DND-41 (cell line): ENCODE data around the gene PADI2.

Experiments used
- ATAC-seq: fragments of 200-7000 bp; cut with Tn5 transposase; 3 replicates; pipeline ENCODE4 v1.9.1; 2021; ENCODE audit warnings: low read depth; ENCODE audit not compliant: insufficient read depth
- DNase-seq: peaks from one replicate; pipeline ENCODE4 v3.0.0-alpha.2; 2020
- H2AFZ ChIP-seq: 2 replicates; pipeline ENCODE4 v1.6.0; 2012; ENCODE audit warnings: low read depth, low read length
- H3K27ac ChIP-seq: 2 replicates; pipeline ENCODE4 v1.5.1; 2012; ENCODE audit warnings: low read length, inconsistent platforms
- H3K27me3 ChIP-seq: fragments of 200-600 bp; sonication (generic); 2 replicates; pipeline ENCODE4 v1.6.0; 2012; ENCODE audit warnings: low read length, mild to moderate bottlenecking, inconsistent platforms; ENCODE audit not compliant: insufficient read depth, poor library complexity
- H3K36me3 ChIP-seq: 2 replicates; pipeline ENCODE4 v1.5.1; 2012; ENCODE audit warnings: low read length, inconsistent platforms; ENCODE audit not compliant: insufficient read depth
- H3K4me1 ChIP-seq: 2 replicates; pipeline ENCODE4 v1.5.1; 2012; ENCODE audit warnings: mild to moderate bottlenecking, low read length; ENCODE audit not compliant: insufficient read depth
- H3K4me2 ChIP-seq: 2 replicates; pipeline ENCODE4 v1.6.0; 2012; ENCODE audit warnings: mild to moderate bottlenecking, moderate library complexity, low read length, inconsistent platforms; ENCODE audit not compliant: insufficient read depth
- H3K4me3 ChIP-seq, 2 experiments: fragments of 200-600 bp in 1 of 2; shearing (Covaris generic) in 1 of 2; 2 replicates each; pipeline ENCODE4 v1.5.1; 2012 to 2016; ENCODE audit warnings: inconsistent platforms in 2 of 2, low read length in 2 of 2, mild to moderate bottlenecking in 2 of 2, low read depth in 1 of 2, moderate library complexity in 1 of 2
- H3K79me2 ChIP-seq: 2 replicates; pipeline ENCODE4 v1.6.0; 2012; ENCODE audit warnings: low read length, inconsistent platforms; ENCODE audit not compliant: insufficient read depth
- H3K9ac ChIP-seq: 2 replicates; pipeline ENCODE4 v1.6.0; 2012; ENCODE audit warnings: low read depth, mild to moderate bottlenecking, inconsistent platforms, low read length, moderate library complexity
- H3K9me3 ChIP-seq: 2 replicates; pipeline ENCODE4 v1.5.1; 2012; ENCODE audit warnings: low read length, moderate library complexity, mild to moderate bottlenecking, inconsistent platforms; ENCODE audit not compliant: insufficient read depth, severe bottlenecking
- H4K20me1 ChIP-seq: 2 replicates; pipeline ENCODE4 v1.6.0; 2012; ENCODE audit warnings: low read length; ENCODE audit not compliant: insufficient read depth
- CTCF ChIP-seq: IDR thresholded peaks from 2 replicates; pipeline ENCODE4 v1.5.1; 2012; ENCODE audit warnings: borderline replicate concordance, low read length, moderate library complexity, mild to moderate bottlenecking; ENCODE audit not compliant: poor library complexity, severe bottlenecking; ENCODE audit errors: extremely low read depth
- EZH2 ChIP-seq: IDR thresholded peaks from 3 replicates; pipeline ENCODE4 v1.6.1; 2012; ENCODE audit warnings: borderline replicate concordance, low read depth, mild to moderate bottlenecking, moderate library complexity, low read length, inconsistent platforms; ENCODE audit not compliant: severe bottlenecking

PADI2 gene

GRCh38 chr1:17080085-17080759 is 39.0 kb downstream of the PADI2 start:
- no peaks in the 10 kb centered on the region for H3K79me2 ChIP-seq
- H3K4me1 ChIP-seq: no peaks in the 10 kb centered on the region
- no peak for ATAC-seq
- no peak for DNase-seq
- peaks cover 5% of the 10 kb centered on the region for H3K27me3 ChIP-seq
- TF ChIP-seq CTCF: no peak
- no peak for TF ChIP-seq EZH2
- no peak overlapping the region for H3K9ac ChIP-seq
- no peaks in the 10 kb centered on the region for H3K9me3 ChIP-seq
- H2AFZ ChIP-seq: no peak overlapping the region
- no peaks in the 10 kb centered on the region; the same call in 1 of the 2 replicates for H4K20me1 ChIP-seq
- no peak overlapping the region for H3K4me3 ChIP-seq
- no peaks in the 10 kb centered on the region for H3K36me3 ChIP-seq
- no peak overlapping the region for H3K4me2 ChIP-seq
- no peak overlapping the region for H3K27ac ChIP-seq

GRCh38 chr1:17078991-17079868 is 40.0 kb downstream of the PADI2 start:
- no peak for ATAC-seq
- Histone ChIP-seq H2AFZ (no peak overlapping the region), H3K27ac (no peak overlapping the region)

GRCh38 chr1:17075470-17076255 is 43.6 kb downstream of the PADI2 start:
- no peak overlapping the region for H3K27ac ChIP-seq
- no peaks in the 10 kb centered on the region for H3K36me3 ChIP-seq
- H4K20me1 ChIP-seq: no peaks in the 10 kb centered on the region
- no peak overlapping the region for H3K4me3 ChIP-seq
- peak; percentile 58 for TF ChIP-seq CTCF
- TF ChIP-seq EZH2: no peak
- H3K4me2 ChIP-seq: no peak overlapping the region
- H3K4me1 ChIP-seq: no peaks in the 10 kb centered on the region
- no peak overlapping the region for H2AFZ ChIP-seq
- ATAC-seq: peak; percentile 64
- peak; percentile 40 for DNase-seq
- H3K9me3 ChIP-seq: no peaks in the 10 kb centered on the region
- no peaks in the 10 kb centered on the region for H3K79me2 ChIP-seq
- H3K27me3 ChIP-seq: peaks cover 5% of the 10 kb centered on the region
- no peak overlapping the region for H3K9ac ChIP-seq

More at GRCh38 chr1:17078991-17079868, 40.0 kb downstream of the PADI2 start:
- no peaks in the 10 kb centered on the region for H3K79me2 ChIP-seq
- no peaks in the 10 kb centered on the region for H3K9me3 ChIP-seq
- H3K36me3 ChIP-seq: no peaks in the 10 kb centered on the region
- H3K27me3 ChIP-seq: peaks cover 5% of the 10 kb centered on the region
- H3K4me3 ChIP-seq: no peak overlapping the region
- no peak overlapping the region for H3K4me2 ChIP-seq
- no peak for DNase-seq
- no peak for TF ChIP-seq CTCF
- TF ChIP-seq EZH2: no peak
- no peaks in the 10 kb centered on the region for H3K4me1 ChIP-seq
- no peak overlapping the region for H3K9ac ChIP-seq
- H4K20me1 ChIP-seq: no peaks in the 10 kb centered on the region; the same call in 1 of the 2 replicates
